H9 (cell line): ENCODE measurements around the gene LRRC3B. TPM values are rescaled to one million over a fixed set of nuclear protein-coding genes. Genes with fewer than 3 reads are reported as not detected.

Experiments
- DNase-seq: peaks from one replicate; pipeline ENCODE4 v3.0.0-alpha.2; 2017
- H2AFZ ChIP-seq: one replicate; pipeline ENCODE4 v1.6.1; 2013; ENCODE audit warnings: mild to moderate bottlenecking, low read length, control low read depth, moderate library complexity
- H2AK5ac ChIP-seq: 2 replicates; pipeline ENCODE4 v1.6.1; 2013; ENCODE audit warnings: low read length, control low read depth, mixed read lengths; ENCODE audit not compliant: insufficient read length
- H2BK120ac ChIP-seq: one replicate; pipeline ENCODE4 v1.6.1; 2013; ENCODE audit warnings: low read depth, mild to moderate bottlenecking, low read length, control low read depth, inconsistent platforms; ENCODE audit not compliant: poor library complexity, severe bottlenecking
- H2BK12ac ChIP-seq: 2 replicates; pipeline ENCODE4 v1.6.1; 2013; ENCODE audit warnings: low read length, control low read depth, mixed read lengths, low read depth; ENCODE audit not compliant: insufficient read length
- H2BK15ac ChIP-seq: 2 replicates; pipeline ENCODE4 v1.6.1; 2013; ENCODE audit warnings: low read depth, low read length, control low read depth
- H2BK20ac ChIP-seq: one replicate; pipeline ENCODE4 v1.6.1; 2013; ENCODE audit warnings: low read depth, mild to moderate bottlenecking, low read length, control low read depth, inconsistent platforms; ENCODE audit not compliant: poor library complexity, severe bottlenecking
- H2BK5ac ChIP-seq: 2 replicates; pipeline ENCODE4 v1.6.1; 2013; ENCODE audit warnings: low read length, control low read depth, mixed read lengths; ENCODE audit not compliant: insufficient read length
- H3K14ac ChIP-seq: 2 replicates; pipeline ENCODE4 v1.6.1; 2013; ENCODE audit warnings: low read length, control low read depth; ENCODE audit not compliant: insufficient read depth
- H3K18ac ChIP-seq: 2 replicates; pipeline ENCODE4 v1.6.1; 2013; ENCODE audit warnings: low read depth, mild to moderate bottlenecking, mixed read lengths, low read length, control low read depth; ENCODE audit not compliant: insufficient read length
- H3K23ac ChIP-seq: 2 replicates; pipeline ENCODE4 v1.6.1; 2013; ENCODE audit warnings: low read length, control low read depth, mixed read lengths, low read depth; ENCODE audit not compliant: insufficient read length
- H3K23me2 ChIP-seq: 2 replicates; pipeline ENCODE4 v1.6.1; 2013; ENCODE audit warnings: low read depth, mild to moderate bottlenecking, mixed read lengths, low read length, control low read depth; ENCODE audit not compliant: insufficient read length, poor library complexity, severe bottlenecking
- H3K27ac ChIP-seq: 2 replicates; pipeline ENCODE4 v1.5.1; 2013; ENCODE audit warnings: low read length, control low read depth, mixed read lengths, low read depth; ENCODE audit not compliant: insufficient read length
- H3K27me3 ChIP-seq: 2 replicates; pipeline ENCODE4 v1.6.1; 2013; ENCODE audit warnings: low read length, control low read depth, inconsistent platforms; ENCODE audit not compliant: insufficient read depth
- H3K4ac ChIP-seq: 2 replicates; pipeline ENCODE4 v1.6.1; 2013; ENCODE audit warnings: low read depth, mild to moderate bottlenecking, control low read depth, inconsistent platforms, low read length, moderate library complexity
- H3K4me1 ChIP-seq: 2 replicates; pipeline ENCODE4 v1.6.1; 2013; ENCODE audit warnings: low read length, control low read depth, inconsistent platforms; ENCODE audit not compliant: insufficient read depth
- H3K4me2 ChIP-seq: 2 replicates; pipeline ENCODE4 v1.6.1; 2013; ENCODE audit warnings: low read length, control low read depth, mixed read lengths; ENCODE audit not compliant: insufficient read length, insufficient read depth
- H3K56ac ChIP-seq: 2 replicates; pipeline ENCODE4 v1.6.1; 2013; ENCODE audit warnings: low read depth, mild to moderate bottlenecking, mixed read lengths, low read length, control low read depth; ENCODE audit not compliant: insufficient read length
- H3K79me1 ChIP-seq: 2 replicates; pipeline ENCODE4 v1.6.1; 2013; ENCODE audit warnings: low read depth, mild to moderate bottlenecking, moderate library complexity, low read length, control low read depth, inconsistent platforms; ENCODE audit not compliant: insufficient read depth, poor library complexity, severe bottlenecking
- H3K79me2 ChIP-seq: 2 replicates; pipeline ENCODE4 v1.6.1; 2013; ENCODE audit warnings: low read length, control low read depth, inconsistent platforms; ENCODE audit not compliant: insufficient read depth
- H3K9ac ChIP-seq: 2 replicates; pipeline ENCODE4 v1.6.1; 2013; ENCODE audit warnings: low read length, control low read depth, mixed read lengths; ENCODE audit not compliant: insufficient read length; ENCODE audit errors: extremely low read depth
- H3K9me3 ChIP-seq: one replicate; pipeline ENCODE4 v1.6.1; 2013; ENCODE audit warnings: low read depth, low read length, inconsistent platforms; ENCODE audit not compliant: control insufficient read depth
- H3T11ph ChIP-seq: one replicate; pipeline ENCODE4 v1.6.1; 2013; ENCODE audit warnings: mild to moderate bottlenecking, low read length, control low read depth, inconsistent platforms
- H4K20me1 ChIP-seq: one replicate; pipeline ENCODE4 v1.6.1; 2013; ENCODE audit not compliant: control insufficient read depth, insufficient read length, insufficient read depth
- H4K5ac ChIP-seq: 2 replicates; pipeline ENCODE4 v1.6.1; 2013; ENCODE audit warnings: low read depth, mild to moderate bottlenecking, mixed read lengths, low read length, control low read depth; ENCODE audit not compliant: insufficient read length
- H4K8ac ChIP-seq: replicated peaks from 2 replicates; pipeline ENCODE4 v1.6.1; 2013; ENCODE audit warnings: low read length, control low read depth, mixed read lengths, low read depth; ENCODE audit not compliant: insufficient read length
- H4K91ac ChIP-seq: 2 replicates; pipeline ENCODE4 v1.6.1; 2013; ENCODE audit warnings: low read depth, mild to moderate bottlenecking, moderate library complexity, mixed read lengths, low read length, control low read depth; ENCODE audit not compliant: insufficient read length
- H3K27ac Mint-ChIP-seq, 3 experiments: 2 replicates in 2 of 3; 3 replicates in 1 of 3; pipeline ENCODE4 v1.8.0; 2020 to 2021; ENCODE audit warnings: mixed read lengths in 3 of 3, mild to moderate bottlenecking in 1 of 3, moderate library complexity in 1 of 3
- H3K27me3 Mint-ChIP-seq: 2 replicates; pipeline ENCODE4 v1.8.0; 2021; ENCODE audit warnings: low read depth, mild to moderate bottlenecking, moderate library complexity, mixed read lengths
- H3K36me3 Mint-ChIP-seq, 3 experiments: 2 replicates in 2 of 3; 3 replicates in 1 of 3; pipeline ENCODE4 v1.8.0; 2020 to 2021; ENCODE audit warnings: low read depth in 3 of 3, mixed read lengths in 3 of 3; ENCODE audit not compliant: insufficient read depth in 1 of 3
- H3K4me1 Mint-ChIP-seq, 2 experiments: 2 replicates each; pipeline ENCODE4 v1.8.0; 2020; ENCODE audit warnings: mixed read lengths in 2 of 2
- H3K4me3 Mint-ChIP-seq, 2 experiments: 2 replicates in 1 of 2; 3 replicates in 1 of 2; pipeline ENCODE4 v1.8.0; 2020 to 2021; ENCODE audit warnings: mild to moderate bottlenecking in 2 of 2, mixed read lengths in 2 of 2, moderate library complexity in 1 of 2
- H3K9me3 Mint-ChIP-seq, 2 experiments: 2 replicates in 1 of 2; 3 replicates in 1 of 2; pipeline ENCODE4 v1.8.0; 2020; ENCODE audit warnings: mild to moderate bottlenecking in 2 of 2, mixed read lengths in 2 of 2, moderate library complexity in 1 of 2
- WGBS: extraction: QIAGEN DNeasy Blood & Tissue Kit; methylation state at CpG from one replicate; pipeline ENCODE4 v1.1.7; 2013; ENCODE audit warnings: missing lambda C conversion rate, low lambda C conversion rate, mixed read lengths; ENCODE audit not compliant: insufficient read length; ENCODE audit errors: extremely low coverage; 5-methylcytosine and 5-hydroxymethylcytosine counted together
- total RNA-seq: library from RNA; stranded (reverse); gene quantifications from 2 replicates; pipeline ENCODE4 v1.2.1, GENCODE V29; 2021
- TF ChIP-seq, protein P1 (sequence below): fragments of 200-600 bp; sonication (generic); conservative IDR thresholded peaks from 3 replicates; pipeline ENCODE4 v1.8.0; 2021; ENCODE audit warnings: antibody characterized with exemption, mild to moderate bottlenecking

LRRC3B gene
- total RNA-seq, 1 experiment from 2014 or later, result 0.35 TPM

- H2BK5ac ChIP-seq, result no peak overlapping the region
- no peak overlapping the region for H4K91ac ChIP-seq
- no peaks in the 10 kb centered on the region for H3K27me3 Mint-ChIP-seq
- no peaks in the 10 kb centered on the region for H3K79me2 ChIP-seq
- H3K4me3 Mint-ChIP-seq, result no peak overlapping the region
- H3T11ph ChIP-seq, result no peak overlapping the region
- H3K23ac ChIP-seq, result no peak overlapping the region
- no peak overlapping the region for H3K4me2 ChIP-seq
- peaks cover 21 to 32% of the 10 kb centered on the region in 2 experiments for H3K4me1 Mint-ChIP-seq
- no peak overlapping the region for H2AFZ ChIP-seq
- H3K79me1 ChIP-seq, result no peaks in the 10 kb centered on the region
- no peak overlapping the region for H3K18ac ChIP-seq
- H2BK12ac ChIP-seq, result no peak overlapping the region
- no peaks in the 10 kb centered on the region for H3K4me1 ChIP-seq
- H2BK120ac ChIP-seq, result no peak overlapping the region
- H4K20me1 ChIP-seq, result no peaks in the 10 kb centered on the region
- no peak overlapping the region for H3K27ac Mint-ChIP-seq
- H2BK15ac ChIP-seq, result no peak overlapping the region
- no peak overlapping the region for H3K9ac ChIP-seq
- no peak overlapping the region for H2BK20ac ChIP-seq
- no peak for DNase-seq
- WGBS, result no CpG with 5 or more reads among the region's 2 CpGs
- no peak overlapping the region for H2AK5ac ChIP-seq
- no peak overlapping the region for H3K27ac ChIP-seq
- no peaks in the 10 kb centered on the region for H3K27me3 ChIP-seq
- no peak overlapping the region for H3K14ac ChIP-seq
- H3K36me3 Mint-ChIP-seq, result peaks cover under 1 to 10% (median 7%) of the 10 kb centered on the region in 3 experiments; a peak in 6 of 7 replicates
- no peak overlapping the region for H3K56ac ChIP-seq
- no peak overlapping the region for H4K8ac ChIP-seq
- no peaks in the 10 kb centered on the region for H3K23me2 ChIP-seq
- no peak overlapping the region for H4K5ac ChIP-seq
- no peak overlapping the region for H3K4ac ChIP-seq
- H3K9me3 Mint-ChIP-seq, result peaks cover 6 to 7% of the 10 kb centered on the region in 2 experiments; a peak in 4 of 5 replicates
- H3K9me3 ChIP-seq, result no peaks in the 10 kb centered on the region
- TF ChIP-seq, protein P1, sequence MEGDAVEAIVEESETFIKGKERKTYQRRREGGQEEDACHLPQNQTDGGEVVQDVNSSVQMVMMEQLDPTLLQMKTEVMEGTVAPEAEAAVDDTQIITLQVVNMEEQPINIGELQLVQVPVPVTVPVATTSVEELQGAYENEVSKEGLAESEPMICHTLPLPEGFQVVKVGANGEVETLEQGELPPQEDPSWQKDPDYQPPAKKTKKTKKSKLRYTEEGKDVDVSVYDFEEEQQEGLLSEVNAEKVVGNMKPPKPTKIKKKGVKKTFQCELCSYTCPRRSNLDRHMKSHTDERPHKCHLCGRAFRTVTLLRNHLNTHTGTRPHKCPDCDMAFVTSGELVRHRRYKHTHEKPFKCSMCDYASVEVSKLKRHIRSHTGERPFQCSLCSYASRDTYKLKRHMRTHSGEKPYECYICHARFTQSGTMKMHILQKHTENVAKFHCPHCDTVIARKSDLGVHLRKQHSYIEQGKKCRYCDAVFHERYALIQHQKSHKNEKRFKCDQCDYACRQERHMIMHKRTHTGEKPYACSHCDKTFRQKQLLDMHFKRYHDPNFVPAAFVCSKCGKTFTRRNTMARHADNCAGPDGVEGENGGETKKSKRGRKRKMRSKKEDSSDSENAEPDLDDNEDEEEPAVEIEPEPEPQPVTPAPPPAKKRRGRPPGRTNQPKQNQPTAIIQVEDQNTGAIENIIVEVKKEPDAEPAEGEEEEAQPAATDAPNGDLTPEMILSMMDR, result peak; percentile 38
These were observed 98.5 kb downstream of the LRRC3B start for GRCh38 chr3:26721047-26721446.
